C4-2B (cell line): Measurements from ENCODE around the gene RAB3IL1.

Source experiments
- ZFX ChIP-seq: fragments of 450-650 bp; IDR thresholded peaks from 2 replicates; pipeline ENCODE4 v1.6.1; 2017
- TF ChIP-seq, protein P1 (sequence below): fragments of 450-650 bp; conservative IDR thresholded peaks from 2 replicates; pipeline ENCODE4 v1.5.1; 2017; ENCODE audit warnings: mild to moderate bottlenecking

DNA sequence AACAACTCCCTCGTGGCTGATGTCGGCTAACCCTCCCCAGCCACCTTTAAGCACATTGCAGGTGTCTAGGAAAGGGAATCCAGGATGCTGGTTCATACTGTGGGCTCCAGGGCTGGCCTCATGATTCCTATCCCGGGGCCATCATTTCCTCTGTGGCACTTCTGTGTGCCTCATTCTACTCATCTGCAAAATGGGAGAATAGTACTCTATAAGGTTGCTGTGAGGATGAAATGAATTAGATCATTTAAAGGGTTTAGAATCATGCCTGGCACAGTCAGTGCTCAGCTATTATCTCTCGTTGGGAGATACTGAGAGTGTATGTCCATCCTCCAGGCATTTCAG lies 21.7 kb downstream of the RAB3IL1 start:
- TF ChIP-seq, protein P1, sequence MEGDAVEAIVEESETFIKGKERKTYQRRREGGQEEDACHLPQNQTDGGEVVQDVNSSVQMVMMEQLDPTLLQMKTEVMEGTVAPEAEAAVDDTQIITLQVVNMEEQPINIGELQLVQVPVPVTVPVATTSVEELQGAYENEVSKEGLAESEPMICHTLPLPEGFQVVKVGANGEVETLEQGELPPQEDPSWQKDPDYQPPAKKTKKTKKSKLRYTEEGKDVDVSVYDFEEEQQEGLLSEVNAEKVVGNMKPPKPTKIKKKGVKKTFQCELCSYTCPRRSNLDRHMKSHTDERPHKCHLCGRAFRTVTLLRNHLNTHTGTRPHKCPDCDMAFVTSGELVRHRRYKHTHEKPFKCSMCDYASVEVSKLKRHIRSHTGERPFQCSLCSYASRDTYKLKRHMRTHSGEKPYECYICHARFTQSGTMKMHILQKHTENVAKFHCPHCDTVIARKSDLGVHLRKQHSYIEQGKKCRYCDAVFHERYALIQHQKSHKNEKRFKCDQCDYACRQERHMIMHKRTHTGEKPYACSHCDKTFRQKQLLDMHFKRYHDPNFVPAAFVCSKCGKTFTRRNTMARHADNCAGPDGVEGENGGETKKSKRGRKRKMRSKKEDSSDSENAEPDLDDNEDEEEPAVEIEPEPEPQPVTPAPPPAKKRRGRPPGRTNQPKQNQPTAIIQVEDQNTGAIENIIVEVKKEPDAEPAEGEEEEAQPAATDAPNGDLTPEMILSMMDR, result no peak
- no peak for TF ChIP-seq ZFX
